H9 (cell line): Measurements from ENCODE around the gene CYP19A1. TPM values are rescaled to one million over a fixed set of nuclear protein-coding genes. Genes with fewer than 3 reads are reported as not detected.

Source experiments
- DNase-seq: peaks from one replicate; pipeline ENCODE4 v3.0.0-alpha.2; 2017
- H2AFZ ChIP-seq: one replicate; pipeline ENCODE4 v1.6.1; 2013; ENCODE audit warnings: mild to moderate bottlenecking, low read length, control low read depth, moderate library complexity
- H2AK5ac ChIP-seq: 2 replicates; pipeline ENCODE4 v1.6.1; 2013; ENCODE audit warnings: low read length, control low read depth, mixed read lengths; ENCODE audit not compliant: insufficient read length
- H2BK120ac ChIP-seq: one replicate; pipeline ENCODE4 v1.6.1; 2013; ENCODE audit warnings: low read depth, mild to moderate bottlenecking, low read length, control low read depth, inconsistent platforms; ENCODE audit not compliant: poor library complexity, severe bottlenecking
- H2BK12ac ChIP-seq: 2 replicates; pipeline ENCODE4 v1.6.1; 2013; ENCODE audit warnings: low read length, control low read depth, mixed read lengths, low read depth; ENCODE audit not compliant: insufficient read length
- H2BK15ac ChIP-seq: 2 replicates; pipeline ENCODE4 v1.6.1; 2013; ENCODE audit warnings: low read depth, low read length, control low read depth
- H2BK20ac ChIP-seq: one replicate; pipeline ENCODE4 v1.6.1; 2013; ENCODE audit warnings: low read depth, mild to moderate bottlenecking, low read length, control low read depth, inconsistent platforms; ENCODE audit not compliant: poor library complexity, severe bottlenecking
- H2BK5ac ChIP-seq: 2 replicates; pipeline ENCODE4 v1.6.1; 2013; ENCODE audit warnings: low read length, control low read depth, mixed read lengths; ENCODE audit not compliant: insufficient read length
- H3K14ac ChIP-seq: 2 replicates; pipeline ENCODE4 v1.6.1; 2013; ENCODE audit warnings: low read length, control low read depth; ENCODE audit not compliant: insufficient read depth
- H3K18ac ChIP-seq: 2 replicates; pipeline ENCODE4 v1.6.1; 2013; ENCODE audit warnings: low read depth, mild to moderate bottlenecking, mixed read lengths, low read length, control low read depth; ENCODE audit not compliant: insufficient read length
- H3K23ac ChIP-seq: 2 replicates; pipeline ENCODE4 v1.6.1; 2013; ENCODE audit warnings: low read length, control low read depth, mixed read lengths, low read depth; ENCODE audit not compliant: insufficient read length
- H3K23me2 ChIP-seq: 2 replicates; pipeline ENCODE4 v1.6.1; 2013; ENCODE audit warnings: low read depth, mild to moderate bottlenecking, mixed read lengths, low read length, control low read depth; ENCODE audit not compliant: insufficient read length, poor library complexity, severe bottlenecking
- H3K27ac ChIP-seq: 2 replicates; pipeline ENCODE4 v1.5.1; 2013; ENCODE audit warnings: low read length, control low read depth, mixed read lengths, low read depth; ENCODE audit not compliant: insufficient read length
- H3K27me3 ChIP-seq: 2 replicates; pipeline ENCODE4 v1.6.1; 2013; ENCODE audit warnings: low read length, control low read depth, inconsistent platforms; ENCODE audit not compliant: insufficient read depth
- H3K4ac ChIP-seq: 2 replicates; pipeline ENCODE4 v1.6.1; 2013; ENCODE audit warnings: low read depth, mild to moderate bottlenecking, control low read depth, inconsistent platforms, low read length, moderate library complexity
- H3K4me1 ChIP-seq: 2 replicates; pipeline ENCODE4 v1.6.1; 2013; ENCODE audit warnings: low read length, control low read depth, inconsistent platforms; ENCODE audit not compliant: insufficient read depth
- H3K4me2 ChIP-seq: 2 replicates; pipeline ENCODE4 v1.6.1; 2013; ENCODE audit warnings: low read length, control low read depth, mixed read lengths; ENCODE audit not compliant: insufficient read length, insufficient read depth
- H3K56ac ChIP-seq: 2 replicates; pipeline ENCODE4 v1.6.1; 2013; ENCODE audit warnings: low read depth, mild to moderate bottlenecking, mixed read lengths, low read length, control low read depth; ENCODE audit not compliant: insufficient read length
- H3K79me1 ChIP-seq: 2 replicates; pipeline ENCODE4 v1.6.1; 2013; ENCODE audit warnings: low read depth, mild to moderate bottlenecking, moderate library complexity, low read length, control low read depth, inconsistent platforms; ENCODE audit not compliant: insufficient read depth, poor library complexity, severe bottlenecking
- H3K79me2 ChIP-seq: 2 replicates; pipeline ENCODE4 v1.6.1; 2013; ENCODE audit warnings: low read length, control low read depth, inconsistent platforms; ENCODE audit not compliant: insufficient read depth
- H3K9ac ChIP-seq: 2 replicates; pipeline ENCODE4 v1.6.1; 2013; ENCODE audit warnings: low read length, control low read depth, mixed read lengths; ENCODE audit not compliant: insufficient read length; ENCODE audit errors: extremely low read depth
- H3K9me3 ChIP-seq: one replicate; pipeline ENCODE4 v1.6.1; 2013; ENCODE audit warnings: low read depth, low read length, inconsistent platforms; ENCODE audit not compliant: control insufficient read depth
- H3T11ph ChIP-seq: one replicate; pipeline ENCODE4 v1.6.1; 2013; ENCODE audit warnings: mild to moderate bottlenecking, low read length, control low read depth, inconsistent platforms
- H4K20me1 ChIP-seq: one replicate; pipeline ENCODE4 v1.6.1; 2013; ENCODE audit not compliant: control insufficient read depth, insufficient read length, insufficient read depth
- H4K5ac ChIP-seq: 2 replicates; pipeline ENCODE4 v1.6.1; 2013; ENCODE audit warnings: low read depth, mild to moderate bottlenecking, mixed read lengths, low read length, control low read depth; ENCODE audit not compliant: insufficient read length
- H4K8ac ChIP-seq: replicated peaks from 2 replicates; pipeline ENCODE4 v1.6.1; 2013; ENCODE audit warnings: low read length, control low read depth, mixed read lengths, low read depth; ENCODE audit not compliant: insufficient read length
- H4K91ac ChIP-seq: 2 replicates; pipeline ENCODE4 v1.6.1; 2013; ENCODE audit warnings: low read depth, mild to moderate bottlenecking, moderate library complexity, mixed read lengths, low read length, control low read depth; ENCODE audit not compliant: insufficient read length
- H3K27ac Mint-ChIP-seq, 3 experiments: 2 replicates in 2 of 3; 3 replicates in 1 of 3; pipeline ENCODE4 v1.8.0; 2020 to 2021; ENCODE audit warnings: mixed read lengths in 3 of 3, mild to moderate bottlenecking in 1 of 3, moderate library complexity in 1 of 3
- H3K27me3 Mint-ChIP-seq: 2 replicates; pipeline ENCODE4 v1.8.0; 2021; ENCODE audit warnings: low read depth, mild to moderate bottlenecking, moderate library complexity, mixed read lengths
- H3K36me3 Mint-ChIP-seq, 3 experiments: 2 replicates in 2 of 3; 3 replicates in 1 of 3; pipeline ENCODE4 v1.8.0; 2020 to 2021; ENCODE audit warnings: low read depth in 3 of 3, mixed read lengths in 3 of 3; ENCODE audit not compliant: insufficient read depth in 1 of 3
- H3K4me1 Mint-ChIP-seq, 2 experiments: 2 replicates each; pipeline ENCODE4 v1.8.0; 2020; ENCODE audit warnings: mixed read lengths in 2 of 2
- H3K4me3 Mint-ChIP-seq, 2 experiments: 2 replicates in 1 of 2; 3 replicates in 1 of 2; pipeline ENCODE4 v1.8.0; 2020 to 2021; ENCODE audit warnings: mild to moderate bottlenecking in 2 of 2, mixed read lengths in 2 of 2, moderate library complexity in 1 of 2
- H3K9me3 Mint-ChIP-seq, 2 experiments: 2 replicates in 1 of 2; 3 replicates in 1 of 2; pipeline ENCODE4 v1.8.0; 2020; ENCODE audit warnings: mild to moderate bottlenecking in 2 of 2, mixed read lengths in 2 of 2, moderate library complexity in 1 of 2
- CTCF ChIP-seq: fragments of 200-600 bp; sonication (generic); conservative IDR thresholded peaks from 3 replicates; pipeline ENCODE4 v1.8.0; 2021; ENCODE audit warnings: antibody characterized with exemption, mild to moderate bottlenecking
- total RNA-seq: library from RNA; stranded (reverse); gene quantifications from 2 replicates; pipeline ENCODE4 v1.2.1, GENCODE V29; 2021

CYP19A1 gene
- total RNA-seq, 1 experiment from 2014 or later = not detected

DNA sequence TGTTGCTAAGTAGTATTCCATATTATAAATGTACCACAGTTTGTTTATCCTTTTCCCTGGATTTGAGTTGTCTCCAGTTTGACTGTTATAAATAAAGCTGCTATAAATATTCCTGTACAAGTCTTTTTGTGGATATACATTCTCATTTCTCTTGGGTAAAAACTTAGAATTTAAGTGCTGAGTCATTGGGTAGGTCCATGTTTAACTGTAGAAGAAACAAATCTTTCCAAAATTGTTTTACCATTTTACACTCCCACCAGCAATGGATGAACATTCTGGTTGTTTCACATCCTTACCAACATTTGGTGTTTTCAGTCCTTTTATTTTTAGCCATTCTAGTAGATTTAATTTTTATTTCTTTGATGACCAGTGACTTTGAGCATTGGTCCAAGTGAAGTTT is 169.7 kb downstream of the CYP19A1 start:
- H2BK5ac ChIP-seq = no peak overlapping the region
- TF ChIP-seq CTCF = no peak
- no peak overlapping the region for H2AFZ ChIP-seq
- H3K4me3 Mint-ChIP-seq = no peak overlapping the region
- H3K4ac ChIP-seq = no peak overlapping the region
- no peak overlapping the region for H2BK20ac ChIP-seq
- H4K91ac ChIP-seq = no peak overlapping the region
- no peak overlapping the region for H3T11ph ChIP-seq
- no peaks in the 10 kb centered on the region for H3K9me3 ChIP-seq
- no peak overlapping the region for H2BK120ac ChIP-seq
- peaks cover 4% of the 10 kb centered on the region in 2 experiments for H3K4me1 Mint-ChIP-seq
- no peak overlapping the region for H3K23ac ChIP-seq
- no peak overlapping the region for H2BK12ac ChIP-seq
- H3K27me3 ChIP-seq = no peaks in the 10 kb centered on the region
- H3K4me2 ChIP-seq = no peak overlapping the region
- H4K20me1 ChIP-seq = no peaks in the 10 kb centered on the region
- H3K9me3 Mint-ChIP-seq = no peaks in the 10 kb centered on the region
- H4K5ac ChIP-seq = no peak overlapping the region
- H3K79me2 ChIP-seq = no peaks in the 10 kb centered on the region
- H3K27ac Mint-ChIP-seq = no peak overlapping the region
- H3K79me1 ChIP-seq = no peaks in the 10 kb centered on the region
- no peak overlapping the region for H3K14ac ChIP-seq
- H2BK15ac ChIP-seq = no peak overlapping the region
- H3K56ac ChIP-seq = no peak overlapping the region
- no peak overlapping the region for H4K8ac ChIP-seq
- no peaks in the 10 kb centered on the region for H3K36me3 Mint-ChIP-seq
- no peak overlapping the region for H2AK5ac ChIP-seq
- no peak overlapping the region for H3K27ac ChIP-seq
- DNase-seq = no peak
- H3K18ac ChIP-seq = no peak overlapping the region
- H3K4me1 ChIP-seq = no peaks in the 10 kb centered on the region
- no peak overlapping the region for H3K9ac ChIP-seq
- H3K23me2 ChIP-seq = no peaks in the 10 kb centered on the region
- H3K27me3 Mint-ChIP-seq = no peaks in the 10 kb centered on the region; the same call in none of the 2 replicates
